ENCODE data around the gene MRPL46. TPM values are rescaled to one million over a fixed set of nuclear protein-coding genes. Genes with fewer than 3 reads are reported as not detected.
A peak's percentile ranks its signal among the peaks of the same experiment; 100 is the strongest.

MRPL46 gene
- total RNA-seq (27.9 and 30.9 TPM in 2 replicates), polyA plus RNA-seq (21.6 and 24.5 TPM in 2 replicates), polyA minus RNA-seq (11.0 and 12.1 TPM in 2 replicates), Bru-seq, nascent RNA (percentile 85 among the genes with signal in this experiment), BruChase-seq, experiment 1, labeled RNA remaining after a 6-hour chase (percentile 66 among the genes with signal in this experiment), BruChase-seq, experiment 2, labeled RNA remaining after a 2-hour chase (percentile 78 among the genes with signal in this experiment)
- polyA plus RNA-seq (2011; cell fraction: cytosol; rRNA removed), result 35.5 and 39.3 TPM in 2 replicates
- 19.9 and 23.2 TPM in 2 replicates for polyA plus RNA-seq (2011; cell fraction: nucleus; rRNA removed)
- polyA plus RNA-seq (2012), result 25.7 and 30.2 TPM in 2 replicates
- 12.5 TPM for polyA minus RNA-seq (2011; cell fraction: cytosol; rRNA and poly(A)+ RNA removed)
- 18.4 and 22.1 TPM in 2 replicates for polyA minus RNA-seq (2011; cell fraction: nucleus; rRNA and poly(A)+ RNA removed)
- long read RNA-seq, transcript MRPL46-201 (4 exons, 1,019 nt), result major isoform, 116 of 133 reads
- long read RNA-seq, partial matches to known transcripts, result 0 of 133 reads
- long read RNA-seq, other reads (novel, unspliced or antisense), result 14 of 133 reads

- FAIRE-seq, result peak; percentile 82
Measured at GRCh38 chr15:88467073-88467934, at the start of gene MRPL46, which contains the start of gene MRPS11. Gene MRPL46 (minus strand): TSS chr15:88467388. CDS start chr15:88467377, 11 bp downstream. Gene MRPS11 (plus strand): TSS chr15:88467708. CDS start chr15:88467718, 10 bp downstream.

More at GRCh38 chr15:88467073-88467934, at the start of gene MRPL46, which contains the start of gene MRPS11:
- no TSS peak for BruUV-seq (replicated peaks)
- no peaks in the 10 kb centered on the region for H3K9me3 ChIP-seq (replicated peaks; ENCODE audit: control insufficient read depth, insufficient read depth, low read length)
- peaks cover 37% of the 10 kb centered on the region for H3K4me1 ChIP-seq (ENCODE audit: control insufficient read depth, extremely low read depth, insufficient read depth, low read length)
- H3K79me2 ChIP-seq (ENCODE audit: control insufficient read depth, insufficient read depth, low read length), result peaks cover 49% of the 10 kb centered on the region
- TF ChIP-seq POLR2A (IDR thresholded peaks at IDR 0.05; ENCODE audit: low read depth, low read length) (peak; percentile 87), JUN (IDR thresholded peaks at IDR 0.05; ENCODE audit: borderline replicate concordance, insufficient read depth, insufficient read length, low read depth) (no peak), MYC (IDR thresholded peaks at IDR 0.05; ENCODE audit: low read depth, low read length) (no peak), MAX (IDR thresholded peaks at IDR 0.05; ENCODE audit: insufficient read depth, insufficient read length) (peak; percentile 13), POLR2AphosphoS5 (IDR thresholded peaks at IDR 0.05; ENCODE audit: insufficient read depth, low read depth, low read length) (peak; percentile 77), FOS (IDR thresholded peaks at IDR 0.05; ENCODE audit: borderline replicate concordance, insufficient read depth, low read length) (no peak), GATA2 (IDR thresholded peaks at IDR 0.05; ENCODE audit: insufficient read depth, insufficient read length, low read depth, low read length) (no peak), EZH2 (IDR thresholded peaks at IDR 0.05; ENCODE audit: borderline replicate concordance, low read depth, low read length, severe bottlenecking) (no peak), CTCF (IDR thresholded peaks at IDR 0.05; ENCODE audit: extremely low read depth in 1 of 2, insufficient read depth in 1 of 2, low read depth in 1 of 2, low read length in 2 of 2) (no peak)
- H3K9ac ChIP-seq (replicated peaks; ENCODE audit: extremely low read depth, insufficient read depth, low read length), result peak within 1 kb of the TSS; percentile 92
- H3K9me1 ChIP-seq (replicated peaks; ENCODE audit: control insufficient read depth, extremely low read depth, insufficient read depth, low read length), result no peaks in the 10 kb centered on the region
- intact Hi-C loops (cut with micrococcal nuclease), result loop anchor here (1.0 to 5.0 kb wide), 4 partner anchors 79 to 429 kb away; partner anchors contain the start of genes AEN and DET1
- DNase-seq (ENCODE audit: low read depth, low spot score), result peak; percentile 92
- H3K36me3 ChIP-seq (ENCODE audit: control insufficient read depth in 2 of 2, extremely low read depth in 1 of 2, insufficient read depth in 2 of 2, low read length in 2 of 2), result peaks cover 2 to 13% of the 10 kb centered on the region in 2 experiments
- H3K4me3 ChIP-seq (replicated peaks in 1 of 3; ENCODE audit: insufficient read depth in 1 of 3, low read depth in 1 of 3, low read length in 3 of 3), result peak within 1 kb of the TSS; percentile 76 to 99 (median 84)
- H2AFZ ChIP-seq (ENCODE audit: low read depth, low read length), result peak within 1 kb of the TSS; percentile 61
- H3K27me3 ChIP-seq (ENCODE audit: control insufficient read depth in 2 of 2, insufficient read depth in 2 of 2, low read length in 2 of 2), result no peaks in the 10 kb centered on the region
- CTCF ChIA-PET, result interaction anchor here (0.6 to 2.6 kb wide), 12 partner anchors 10 to 411 kb away, joined by 3 to 26 read pairs (median 3); partner anchors contain the start of gene AEN
- H4K20me1 ChIP-seq (replicated peaks; ENCODE audit: control insufficient read depth, extremely low read depth, insufficient read depth, low read length), result no peaks in the 10 kb centered on the region
- POLR2A ChIA-PET, result interaction anchor here (0.6 to 1.0 kb wide), 4 partner anchors 76 to 572 kb away, joined by 3 to 6 read pairs (median 4); partner anchors contain the start of gene ISG20
- peak within 1 kb of the TSS; percentile 98 for H3K4me2 ChIP-seq (ENCODE audit: insufficient read depth, low read length)
- dilution Hi-C loops (cut with MboI; ENCODE audit: extremely low pct_ligation_motif_present, low sequenced_read_pairs), result no loop called here
- H3K27ac ChIP-seq (ENCODE audit: insufficient read depth, low read depth, low read length), result peak within 1 kb of the TSS; percentile 96

Measured in endothelial cell of umbilical vein (primary cell).